Suprapubic skin (tissue), 3 donors: Measurements from ENCODE around the gene SYT4.
"Not testable (repeated sequence)": the region's sequence is repeated elsewhere in the genome, so short reads cannot be mapped to it uniquely, and the experiment has no call there.

Experiments
- EP300 ChIP-seq: sonication (generic); formaldehyde crosslinking; IDR thresholded peaks from one replicate; pipeline ENCODE4 v1.6.1; 2017; ENCODE audit warnings: antibody characterized with exemption
- TF ChIP-seq, protein P1 (sequence below), 2 donors: fragments of 200-600 bp in 1 of 2; fragments of 450-650 bp in 1 of 2; sonication (generic) in 1 of 2; IDR thresholded peaks; one replicate each; pipeline ENCODE4 v1.5.1; 2016 to 2019; ENCODE audit warnings: antibody characterized with exemption in 2 of 2, mild to moderate bottlenecking in 1 of 2, moderate library complexity in 1 of 2

DNA sequence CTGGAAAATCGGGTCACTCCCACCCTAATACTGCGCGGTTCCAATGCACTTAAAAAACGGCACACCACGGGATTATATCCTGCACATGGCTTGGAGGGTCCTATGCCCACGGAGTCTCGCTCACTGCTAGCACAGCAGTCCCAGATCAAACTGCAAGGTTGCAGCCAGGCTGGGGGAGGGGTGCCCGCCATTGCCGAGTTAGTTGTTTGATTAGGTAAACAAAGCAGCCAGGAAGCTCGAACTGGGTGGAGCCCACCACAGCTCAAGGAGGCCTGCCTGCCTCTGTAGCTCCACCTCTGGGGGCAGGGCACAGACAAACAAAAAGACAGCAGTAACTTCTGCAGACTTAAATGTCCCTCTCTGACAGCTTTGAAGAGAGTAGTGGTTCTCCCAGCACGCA is 8.9 kb upstream of the SYT4 start:
- TF ChIP-seq, protein P1, sequence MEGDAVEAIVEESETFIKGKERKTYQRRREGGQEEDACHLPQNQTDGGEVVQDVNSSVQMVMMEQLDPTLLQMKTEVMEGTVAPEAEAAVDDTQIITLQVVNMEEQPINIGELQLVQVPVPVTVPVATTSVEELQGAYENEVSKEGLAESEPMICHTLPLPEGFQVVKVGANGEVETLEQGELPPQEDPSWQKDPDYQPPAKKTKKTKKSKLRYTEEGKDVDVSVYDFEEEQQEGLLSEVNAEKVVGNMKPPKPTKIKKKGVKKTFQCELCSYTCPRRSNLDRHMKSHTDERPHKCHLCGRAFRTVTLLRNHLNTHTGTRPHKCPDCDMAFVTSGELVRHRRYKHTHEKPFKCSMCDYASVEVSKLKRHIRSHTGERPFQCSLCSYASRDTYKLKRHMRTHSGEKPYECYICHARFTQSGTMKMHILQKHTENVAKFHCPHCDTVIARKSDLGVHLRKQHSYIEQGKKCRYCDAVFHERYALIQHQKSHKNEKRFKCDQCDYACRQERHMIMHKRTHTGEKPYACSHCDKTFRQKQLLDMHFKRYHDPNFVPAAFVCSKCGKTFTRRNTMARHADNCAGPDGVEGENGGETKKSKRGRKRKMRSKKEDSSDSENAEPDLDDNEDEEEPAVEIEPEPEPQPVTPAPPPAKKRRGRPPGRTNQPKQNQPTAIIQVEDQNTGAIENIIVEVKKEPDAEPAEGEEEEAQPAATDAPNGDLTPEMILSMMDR (IDR thresholded peaks at IDR 0.05): not testable (repeated sequence)
- not testable (repeated sequence) for TF ChIP-seq EP300
